ENCODE results near the gene SLC25A19. TPM values are rescaled to one million over a fixed set of nuclear protein-coding genes. Genes with fewer than 3 reads are reported as not detected.
"Not testable (repeated sequence)": the region's sequence is repeated elsewhere in the genome, so short reads cannot be mapped to it uniquely, and the experiment has no call there.

SLC25A19 gene
- total RNA-seq, 1 experiment from 2014 or later: 7.3 TPM

DNA sequence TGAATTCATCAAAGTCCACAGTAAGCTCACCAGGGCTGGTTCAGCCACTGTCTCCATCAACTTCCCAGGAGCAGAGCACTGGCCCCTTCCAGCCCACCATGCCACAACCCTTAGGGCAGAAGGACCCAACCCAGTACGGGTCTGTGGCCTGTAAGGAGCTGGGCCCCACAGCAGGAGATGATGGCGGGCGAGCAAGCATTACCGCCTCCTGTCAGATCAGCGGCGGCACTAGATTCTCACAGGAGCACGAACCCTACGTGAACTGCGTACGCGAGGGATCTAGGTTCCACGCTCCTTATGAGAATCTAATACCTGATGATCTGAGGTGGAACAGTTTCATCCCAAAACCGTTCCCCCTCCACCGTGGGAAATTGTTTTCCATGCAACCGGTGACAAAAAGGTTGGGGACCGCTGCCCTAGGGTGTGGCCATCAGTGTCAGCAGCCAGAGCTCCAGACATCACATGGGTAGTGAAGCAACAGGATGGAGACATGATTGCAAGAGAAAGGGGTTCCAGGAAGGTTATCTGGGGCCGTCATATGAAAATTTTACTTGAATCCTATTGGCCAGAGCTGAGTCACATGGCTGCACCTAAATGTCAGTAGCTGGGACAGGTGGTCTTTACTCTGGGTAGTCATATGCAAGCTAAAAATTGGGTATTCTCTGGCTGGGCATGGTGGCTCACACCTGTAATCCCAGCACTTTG is 12.4 kb upstream of the SLC25A19 start:
- DNase-seq (ENCODE audit: low read depth): no peak

DNA sequence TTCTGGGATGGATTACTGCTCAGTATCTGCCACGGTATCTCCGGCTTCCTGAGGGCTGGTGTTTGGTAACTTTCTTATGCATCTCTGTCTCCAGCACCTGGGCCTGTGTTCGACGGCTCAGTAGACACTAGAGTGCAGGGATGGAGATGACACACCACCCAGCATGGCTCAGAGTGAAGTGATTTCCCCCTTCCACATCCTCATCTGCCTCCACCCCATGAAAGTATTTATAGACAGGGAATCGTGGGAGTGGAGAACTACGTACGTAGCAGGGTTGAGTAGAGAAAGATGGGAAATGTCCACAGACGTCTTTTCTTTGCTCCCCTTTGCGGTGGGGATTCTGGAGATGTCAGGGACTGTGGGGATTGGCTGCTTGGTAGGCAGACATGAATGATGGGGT is 11.8 kb upstream of the SLC25A19 start:
- DNase-seq (ENCODE audit: low read depth): no peak

DNA sequence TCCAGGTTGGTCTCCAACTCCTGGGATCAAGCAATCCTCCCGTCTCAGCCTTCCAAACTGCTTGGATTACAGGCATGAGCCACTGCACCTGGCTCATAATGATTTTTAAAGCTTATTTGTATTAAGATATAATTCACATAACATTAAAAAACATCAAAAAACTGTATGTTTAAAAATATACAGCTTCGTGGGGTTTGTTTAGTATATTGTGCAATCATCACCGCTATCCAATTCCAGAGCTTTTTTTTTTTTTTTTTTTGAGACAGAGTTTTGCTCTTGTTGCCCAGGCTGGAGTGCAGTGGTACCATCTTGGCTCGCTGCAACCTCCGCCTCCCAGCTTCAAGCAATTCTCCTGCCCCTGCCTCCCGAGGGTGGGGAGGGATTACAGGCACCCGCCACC is 11.0 kb upstream of the SLC25A19 start:
- DNase-seq (ENCODE audit: low read depth): no peak

DNA sequence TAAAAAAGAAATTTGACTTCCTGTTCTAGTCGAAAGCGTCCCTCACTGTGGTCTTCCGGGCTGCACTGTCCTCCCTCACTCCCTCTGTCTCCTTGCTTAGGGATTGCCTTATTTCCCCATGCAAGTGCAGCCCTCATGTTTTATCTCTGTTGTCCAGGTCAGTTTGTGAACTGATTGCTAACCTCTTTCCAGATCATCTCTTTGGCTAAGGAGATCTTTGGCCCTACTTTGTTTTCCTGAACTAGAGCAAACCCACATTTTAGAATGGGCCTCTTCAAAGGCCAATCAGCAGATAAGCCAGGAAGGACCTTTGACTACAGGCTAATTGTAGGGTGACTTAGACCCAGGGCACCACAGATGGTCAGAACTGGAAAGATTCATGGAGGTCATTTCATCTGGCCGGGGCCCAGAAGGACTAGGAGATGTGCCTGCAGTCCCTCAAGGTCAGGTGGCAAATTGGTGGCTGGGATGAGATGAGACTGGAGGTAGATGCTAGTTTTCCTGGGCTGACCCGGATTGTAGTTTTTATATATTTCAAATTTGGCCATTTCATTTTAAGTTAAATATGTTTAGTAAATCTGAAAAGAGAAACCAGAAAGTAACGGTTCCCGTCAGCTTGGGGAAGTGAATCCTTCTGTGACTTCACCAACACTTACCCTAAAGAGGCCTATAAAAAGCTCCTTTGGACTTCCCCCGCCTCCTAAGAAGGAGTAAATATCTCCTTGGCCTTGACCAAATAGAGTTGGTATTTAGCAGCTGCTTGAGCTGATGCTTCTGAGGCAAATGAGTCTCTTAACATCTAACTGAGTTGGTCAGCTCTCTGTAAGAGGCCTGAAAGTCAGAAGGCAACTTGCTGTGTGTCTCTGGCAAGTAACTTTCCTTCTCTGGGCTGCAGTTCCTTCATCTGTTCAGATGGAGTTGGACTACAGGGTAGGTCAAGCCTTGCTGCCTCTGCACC is 6.2 kb upstream of the SLC25A19 start:
- no peak for DNase-seq (ENCODE audit: low read depth)

DNA sequence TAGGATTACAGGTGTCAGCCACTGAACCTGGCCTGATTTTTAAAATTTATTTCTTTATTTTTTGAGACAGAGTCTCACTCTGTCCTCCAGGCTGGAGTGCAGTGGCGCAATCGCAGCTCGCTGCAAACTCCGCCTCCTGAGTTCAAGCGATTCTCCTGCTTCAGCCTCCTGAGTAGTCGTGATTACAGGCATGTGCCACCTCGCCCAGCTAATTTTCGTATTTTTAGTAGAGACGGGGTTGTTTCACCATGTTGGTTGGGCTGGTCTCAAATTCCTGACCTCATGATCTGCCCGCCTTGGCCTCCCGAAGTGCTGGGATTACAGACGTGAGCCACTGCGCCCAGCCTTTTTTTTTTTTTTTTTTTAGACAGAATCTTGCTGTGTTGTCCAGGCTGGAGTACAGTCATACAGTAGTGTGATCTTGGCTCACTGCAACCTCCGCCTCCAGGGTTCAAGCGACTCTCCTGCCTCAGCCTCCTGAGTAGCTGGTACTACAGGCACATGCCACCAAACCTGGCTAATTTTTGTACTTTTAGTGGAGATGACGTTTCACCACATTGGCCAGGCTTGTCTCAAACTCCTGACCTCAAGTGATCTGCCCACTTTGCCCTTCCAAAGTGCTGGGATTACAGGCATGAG is 3.7 kb upstream of the SLC25A19 start:
- not testable (repeated sequence) for DNase-seq (ENCODE audit: low read depth)

DNA sequence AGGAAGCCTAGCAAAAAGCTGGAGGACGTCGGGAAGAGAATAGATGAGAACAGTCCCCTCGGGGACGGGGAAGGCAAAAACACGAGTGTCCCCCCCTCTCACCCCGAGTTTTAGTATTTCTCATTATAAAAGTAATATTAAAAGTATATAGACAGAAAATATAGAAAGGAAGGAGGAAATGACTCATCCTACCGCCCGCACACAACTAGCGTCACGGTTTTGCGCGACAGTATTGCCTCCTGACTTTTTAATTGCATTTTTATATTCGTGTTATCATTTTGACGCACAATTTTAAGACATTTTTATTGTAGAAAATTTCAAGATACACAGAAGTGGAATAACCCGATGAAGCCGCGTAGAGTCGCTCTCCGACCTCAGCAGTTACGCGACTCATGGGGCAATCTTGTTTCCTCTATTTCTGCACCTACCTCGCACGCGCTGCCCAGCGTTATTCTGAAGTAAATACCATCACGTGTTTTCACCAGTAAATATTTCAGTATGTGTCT is 652 bp upstream of the SLC25A19 start:
- DNase-seq (ENCODE audit: low read depth): peak; percentile 44

DNA sequence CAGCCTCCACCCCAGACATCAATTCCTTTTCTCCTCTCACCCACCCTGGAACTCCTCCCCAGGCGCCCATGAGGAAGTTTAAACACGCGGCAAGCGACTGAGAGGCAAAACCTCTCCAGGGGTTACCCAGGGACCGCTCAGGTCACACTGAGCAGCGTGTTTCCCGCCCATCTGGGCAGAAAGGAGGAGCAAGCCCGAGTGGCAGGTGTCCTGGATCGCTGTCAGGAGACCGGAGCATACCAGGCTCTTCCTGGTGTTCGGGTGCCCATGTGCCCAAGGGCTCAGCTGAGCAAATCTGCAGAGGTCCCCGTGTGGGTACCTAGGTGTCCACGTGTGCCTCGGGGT is 491 bp downstream of the SLC25A19 start:
- no peak for DNase-seq (ENCODE audit: low read depth)

DNA sequence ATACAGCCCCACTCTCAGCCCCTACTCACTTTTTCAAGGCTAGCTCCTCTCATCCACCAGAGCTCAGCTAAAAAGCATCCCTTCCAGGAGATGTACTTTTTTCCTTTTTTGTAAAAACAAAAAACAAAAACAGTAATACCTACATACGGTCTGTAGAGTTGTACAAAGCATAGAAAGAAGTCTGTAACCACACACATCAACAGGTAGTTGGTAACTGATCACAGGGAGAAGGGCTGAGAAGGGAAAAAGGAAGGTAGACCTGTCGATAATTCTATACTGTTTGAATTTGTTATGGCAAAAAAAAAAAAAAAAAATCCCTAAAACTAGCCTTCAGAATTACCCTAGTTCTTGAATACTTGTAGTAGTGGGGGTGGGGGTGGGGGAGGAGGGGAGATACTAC is 874 bp downstream of the SLC25A19 start:
- no peak for DNase-seq (ENCODE audit: low read depth)

DNA sequence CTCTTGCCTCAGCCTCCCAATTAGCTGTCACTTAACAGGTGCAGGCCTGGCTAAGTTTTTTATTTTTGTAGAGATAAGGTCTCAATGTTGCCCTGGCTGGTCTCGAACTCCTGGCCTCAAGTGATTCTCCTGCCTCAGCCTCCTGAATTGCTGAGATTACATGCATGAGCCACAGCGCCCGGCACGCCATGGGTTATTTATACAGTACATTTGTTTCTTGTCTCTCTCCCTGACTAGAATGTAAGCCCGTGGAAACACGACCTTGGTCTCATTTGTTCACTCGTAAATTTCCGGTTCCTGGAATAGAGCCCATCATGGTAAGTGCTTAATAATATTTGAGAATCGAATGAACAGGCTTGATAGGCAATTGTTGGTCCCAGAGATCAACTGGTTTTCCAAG is 2.0 kb downstream of the SLC25A19 start:
- no peak for DNase-seq (ENCODE audit: low read depth)

DNA sequence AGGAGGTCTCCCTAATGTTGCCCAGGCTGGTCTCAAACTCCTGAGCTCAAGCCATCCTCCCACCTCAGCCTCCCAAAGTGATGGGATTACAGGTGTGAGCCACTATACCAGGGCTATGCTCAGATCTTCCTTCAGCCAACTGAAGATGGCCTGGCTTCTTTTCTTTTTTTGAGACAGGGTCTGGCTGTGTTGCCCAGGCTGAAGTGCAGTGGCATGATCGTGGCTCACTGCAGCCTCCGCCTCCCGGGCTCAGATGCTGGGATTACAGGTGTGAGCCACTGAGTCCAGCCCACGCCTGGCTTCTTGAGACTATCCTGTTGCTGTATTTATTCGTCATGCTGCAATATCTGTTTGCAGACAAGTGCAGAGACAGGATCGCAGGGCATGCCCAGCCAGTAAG is 4.1 kb downstream of the SLC25A19 start:
- DNase-seq (ENCODE audit: low read depth): no peak

DNA sequence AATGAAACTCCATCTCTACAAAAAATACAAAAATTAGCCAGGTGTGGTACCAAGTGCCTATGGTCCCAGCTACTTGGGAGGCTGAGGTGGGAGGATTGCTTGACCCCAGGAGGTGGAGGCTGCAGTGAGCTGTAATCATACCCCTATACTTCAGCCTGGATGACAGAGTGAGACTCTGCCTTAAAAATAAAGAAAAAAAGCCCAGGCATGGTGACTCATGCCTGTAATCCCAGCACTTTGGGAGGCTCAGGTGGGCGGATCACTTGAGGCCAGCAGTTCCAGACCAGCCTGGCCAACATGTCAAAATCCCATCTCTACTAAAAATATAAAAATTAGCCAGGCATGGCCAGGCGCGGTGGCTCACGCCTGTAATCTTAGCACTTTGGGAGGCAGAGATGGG is 9.0 kb downstream of the SLC25A19 start:
- not testable (repeated sequence) for DNase-seq (ENCODE audit: low read depth)

DNA sequence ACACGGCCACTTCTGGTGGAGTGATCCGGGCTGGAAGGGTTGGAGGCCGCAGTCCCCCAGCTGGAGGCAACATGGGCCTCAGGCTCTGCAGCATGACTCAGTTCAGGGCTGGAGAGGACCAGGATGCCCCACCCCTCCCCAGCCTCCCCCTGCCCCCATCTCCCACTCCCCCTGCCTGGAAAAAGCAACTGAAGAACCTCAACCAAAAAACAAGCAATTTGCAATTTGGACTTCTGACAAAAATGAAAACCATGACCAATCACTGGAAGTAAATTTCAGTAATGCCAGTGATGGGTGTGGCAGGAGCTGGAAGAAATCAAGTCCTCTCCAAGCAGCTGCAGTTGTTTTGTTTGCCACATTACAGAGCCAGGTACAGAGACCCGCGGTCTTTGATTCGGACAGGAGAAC is 11.6 kb downstream of the SLC25A19 start:
- peak; percentile 64 for DNase-seq (ENCODE audit: low read depth)

DNA sequence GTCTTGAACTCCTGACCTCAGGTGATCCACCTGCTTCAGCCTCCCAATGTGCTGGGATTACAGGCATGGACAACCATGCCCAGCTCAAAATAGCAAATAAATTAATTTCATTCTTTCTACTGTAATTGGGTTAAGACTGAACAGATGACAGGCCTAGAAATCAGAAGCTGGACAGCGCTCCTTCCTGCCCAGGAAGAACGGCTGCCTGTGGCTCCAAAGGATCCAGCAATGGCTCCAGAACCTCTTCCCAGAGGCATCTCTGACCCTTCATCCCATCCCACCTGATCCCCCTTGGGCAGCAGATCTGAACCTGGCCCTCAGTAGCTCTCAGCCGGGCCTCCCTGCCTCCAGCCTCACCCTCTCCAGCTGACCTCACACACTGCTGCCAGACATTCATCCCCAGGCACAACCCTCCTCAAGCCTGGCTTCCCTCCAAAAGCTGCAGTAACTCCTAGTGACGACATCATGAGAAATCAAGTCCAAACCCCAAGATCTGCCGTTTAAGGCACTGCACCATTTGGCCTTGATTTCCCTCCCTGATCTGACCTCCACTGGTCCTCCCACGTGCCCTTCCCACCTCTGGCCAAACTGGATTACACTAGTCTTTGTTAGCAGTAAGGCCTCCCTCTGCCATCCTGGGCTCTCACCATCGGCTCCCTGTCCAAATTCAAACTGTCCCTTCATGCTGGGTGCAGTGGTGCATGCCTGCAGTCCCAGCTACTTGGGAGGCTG is 15.1 kb downstream of the SLC25A19 start:
- DNase-seq (ENCODE audit: low read depth): peak; percentile 65

DNA sequence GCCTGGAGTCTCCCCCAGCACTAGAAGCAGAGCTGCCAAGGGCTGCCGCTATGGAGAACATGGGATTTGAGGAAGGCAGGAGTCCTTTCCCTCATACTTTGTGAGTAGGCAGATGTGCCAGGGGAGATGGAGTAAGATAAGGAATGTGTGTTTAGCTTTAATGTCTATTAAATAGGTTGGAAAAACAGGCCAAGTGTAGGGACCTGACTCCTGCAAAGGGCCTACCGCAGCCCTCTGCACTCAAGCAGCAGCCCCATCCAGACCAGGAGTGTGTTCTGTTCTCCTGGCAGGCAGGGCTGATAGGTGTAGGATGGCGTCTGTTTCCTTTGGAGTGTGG is 16.4 kb downstream of the SLC25A19 start:
- no peak for DNase-seq (ENCODE audit: low read depth)

DNA sequence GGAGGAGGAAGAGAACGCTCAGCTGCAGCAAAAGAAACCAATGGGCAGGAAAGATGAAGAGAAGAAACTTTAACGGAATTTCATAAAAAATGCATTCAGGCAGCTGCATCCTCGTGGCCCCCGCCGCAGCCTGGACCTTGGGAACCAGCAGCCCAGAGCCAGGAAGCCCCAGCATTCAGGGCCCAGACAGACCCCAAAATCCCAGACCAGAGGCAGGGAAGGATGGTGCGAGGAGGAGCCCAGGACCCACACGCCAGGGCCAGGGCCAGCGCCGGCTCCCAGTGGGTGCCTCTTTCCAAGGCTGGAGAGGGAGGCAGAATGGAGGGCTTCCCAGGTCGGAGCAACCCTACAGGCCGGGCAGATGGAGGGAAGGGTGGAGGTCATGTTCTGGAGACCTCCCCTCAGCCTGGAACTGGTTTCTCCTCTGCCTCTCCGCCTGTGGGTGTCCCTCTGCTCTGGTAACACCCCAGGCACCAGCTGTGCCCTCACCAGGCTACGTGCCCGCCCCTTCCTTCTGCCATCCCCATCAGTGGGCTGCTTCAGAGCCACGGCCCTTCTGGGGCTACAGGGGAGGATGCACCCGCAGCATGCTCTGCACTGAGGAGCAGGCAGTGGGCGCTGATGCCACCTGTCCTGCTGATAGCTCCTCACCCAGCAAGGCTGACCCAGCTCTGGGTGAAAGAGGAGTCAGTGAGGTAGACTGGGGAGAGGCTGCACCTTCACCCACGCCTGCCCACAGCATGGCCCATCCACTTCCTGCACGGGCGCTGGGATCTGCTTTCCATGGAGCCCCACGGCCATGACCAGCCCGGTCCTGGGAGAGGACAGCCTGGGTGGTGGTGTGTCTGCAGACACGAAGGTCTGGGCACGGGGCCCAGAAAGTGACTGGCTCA is 17.0 kb downstream of the SLC25A19 start:
- peak; percentile 51 for DNase-seq (ENCODE audit: low read depth)

DNA sequence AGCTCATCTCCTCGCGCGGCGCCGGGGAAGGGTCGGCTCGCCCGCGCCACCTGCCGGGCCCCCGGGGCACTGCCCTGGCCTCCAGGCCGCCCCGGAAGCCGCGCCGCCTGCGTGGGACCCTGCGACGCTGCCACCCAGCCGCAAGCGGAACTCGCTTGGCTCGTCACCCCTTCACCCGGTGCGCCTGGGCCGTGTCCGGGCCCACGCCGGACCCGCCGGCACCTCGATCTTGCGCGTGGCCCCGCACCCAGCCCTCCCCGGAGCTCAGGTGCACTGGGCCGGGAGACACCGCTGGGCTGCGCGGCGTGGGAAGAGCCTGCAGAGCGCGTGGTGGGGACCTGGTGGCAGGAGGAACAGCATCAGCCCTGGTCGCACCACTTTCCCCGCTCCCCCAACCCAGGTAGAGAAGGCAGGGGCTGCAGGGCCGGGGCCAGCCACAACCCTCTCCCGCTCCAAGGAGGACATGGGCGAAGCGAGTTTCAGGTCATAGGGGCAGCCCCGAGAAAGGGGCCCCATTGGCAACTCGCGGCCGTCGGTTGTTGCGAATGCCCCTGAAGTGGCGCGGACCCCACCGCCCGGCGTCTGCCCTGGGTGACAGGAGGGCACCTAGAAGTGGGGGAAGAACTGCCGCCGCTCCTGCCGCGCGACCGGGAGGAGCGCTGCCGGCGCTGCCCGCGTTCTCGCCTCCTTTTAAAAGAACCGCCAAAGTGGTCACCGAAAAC is 17.8 kb downstream of the SLC25A19 start:
- peak; percentile 68 for DNase-seq (ENCODE audit: low read depth)

DNA sequence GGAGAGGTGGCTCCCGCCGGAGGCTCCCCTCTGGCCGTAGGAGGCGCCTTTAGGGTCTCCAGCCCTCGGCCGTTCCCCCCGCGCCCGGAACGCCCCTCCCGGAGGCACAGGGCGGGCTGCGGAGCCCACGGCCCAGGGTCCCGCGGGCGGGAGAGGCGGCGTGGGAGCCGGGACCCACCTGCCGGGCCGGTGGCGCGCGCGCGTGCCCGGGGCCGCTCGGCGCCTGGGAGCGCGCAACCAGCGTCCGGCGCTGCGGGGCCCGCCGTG is 18.3 kb downstream of the SLC25A19 start, which contains the start of gene MIF4GD:
Gene MIF4GD (minus strand): TSS at position 266 of the 267 bp plus-strand sequence. CDS start 1,036 bp downstream, outside the sequence.
- DNase-seq (ENCODE audit: low read depth): no peak

DNA sequence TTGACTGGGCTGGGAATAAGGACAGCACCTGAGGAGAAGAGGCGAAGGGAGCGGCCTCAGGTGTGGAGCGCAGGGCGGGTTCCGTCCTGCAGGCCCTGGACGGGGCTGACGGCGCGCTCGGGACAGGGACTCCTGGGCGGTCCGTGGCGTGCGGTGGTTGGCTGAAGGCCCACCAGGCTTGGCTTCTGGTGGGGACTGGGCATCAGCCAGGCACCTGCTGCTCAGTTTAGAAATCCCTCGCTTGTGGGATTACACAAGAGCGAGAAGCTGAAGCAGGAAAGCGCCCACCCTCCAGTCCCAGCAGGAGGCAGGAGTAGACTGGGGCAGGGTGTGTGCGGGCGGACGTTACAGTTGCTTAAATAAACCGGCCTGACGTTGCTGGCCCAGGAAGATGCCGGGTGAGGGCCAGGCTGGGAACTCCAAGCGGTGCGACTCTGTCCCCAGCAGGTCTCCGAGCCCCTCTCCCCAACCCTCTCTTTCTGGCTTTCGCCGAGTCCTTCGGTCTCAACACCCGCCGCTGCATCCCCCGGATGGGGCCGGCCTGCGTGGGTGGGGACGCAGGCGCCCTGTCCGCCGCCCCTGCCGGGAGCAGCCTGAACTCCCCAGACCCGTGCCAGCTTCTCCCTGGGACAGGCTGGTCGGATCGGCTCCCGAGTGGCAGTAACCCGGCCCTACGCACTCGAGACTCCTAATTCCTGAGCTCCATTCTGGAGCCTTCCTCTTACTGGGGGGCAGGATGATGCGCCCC is 18.8 kb downstream of the SLC25A19 start:
- peak; percentile 67 for DNase-seq (ENCODE audit: low read depth)

DNA sequence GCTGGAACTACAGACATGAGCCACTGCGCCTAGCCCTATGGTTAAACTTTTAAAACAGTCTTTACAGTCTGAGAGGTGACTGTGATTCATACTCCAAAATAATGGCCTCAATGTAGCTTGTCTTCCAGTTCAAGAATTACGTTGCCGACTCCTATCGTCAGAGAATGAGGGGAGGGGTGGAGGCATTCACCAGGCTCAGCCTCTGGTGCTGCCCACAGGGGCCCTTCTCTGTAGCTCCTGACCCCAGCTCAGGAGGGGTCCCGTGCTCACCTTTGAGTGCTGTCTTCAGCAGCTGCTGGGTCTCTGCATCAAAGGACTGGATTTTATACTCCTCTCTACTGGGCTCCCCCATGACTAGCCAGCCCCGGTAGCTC is 19.4 kb downstream of the SLC25A19 start:
- no peak for DNase-seq (ENCODE audit: low read depth)

Measured in RPMI7951 (cell line).